ENCODE data around the gene NAA25.
A peak's percentile ranks its signal among the peaks of the same experiment; 100 is the strongest.
"Not testable (repeated sequence)": the region's sequence is repeated elsewhere in the genome, so short reads cannot be mapped to it uniquely, and the experiment has no call there.

The NAA25 gene

GRCh38 chr12:112107306-112108201 is 1.0 kb downstream of the NAA25 start:
- H3K27ac ChIP-seq = peak overlapping the region; percentile 91 to 99
- peak overlapping the region; percentile 91 for H3K4me3 ChIP-seq
- no peak for TF ChIP-seq CTCF (IDR thresholded peaks at IDR 0.05)
- DNase-seq (ENCODE audit: low spot score) = no peak

GRCh38 chr12:112105891-112106290 is 2.7 kb downstream of the NAA25 start:
- no peak overlapping the region for H3K4me3 ChIP-seq
- no peak overlapping the region for H3K27ac ChIP-seq
- no peak for TF ChIP-seq CTCF (IDR thresholded peaks at IDR 0.05)
- DNase-seq (ENCODE audit: low spot score) = no peak

- H3K27ac ChIP-seq = peak overlapping the region in 1 of 2 donors; percentile 5
- no peak overlapping the region for H3K4me3 ChIP-seq
- no peak for DNase-seq (ENCODE audit: low spot score)
- TF ChIP-seq CTCF (IDR thresholded peaks at IDR 0.05) = no peak
These were observed 4.7 kb downstream of the NAA25 start for GRCh38 chr12:112103758-112104503.

GRCh38 chr12:112102746-112103145 is 5.8 kb downstream of the NAA25 start:
- H3K4me3 ChIP-seq; DNase-seq (ENCODE audit: low spot score); H3K27ac ChIP-seq: not testable (repeated sequence)

- no peak for TF ChIP-seq CTCF (IDR thresholded peaks at IDR 0.05)
- Histone ChIP-seq H3K4me3 (no peak overlapping the region), H3K27ac (no peak overlapping the region)
- DNase-seq (ENCODE audit: low spot score) = no peak
These were observed 6.5 kb downstream of the NAA25 start for GRCh38 chr12:112102127-112102526.

GRCh38 chr12:112100500-112100899 is 8.1 kb downstream of the NAA25 start:
- not testable (repeated sequence) for H3K27ac ChIP-seq; DNase-seq (ENCODE audit: low spot score); H3K4me3 ChIP-seq

GRCh38 chr12:112097641-112098040 is 10.9 kb downstream of the NAA25 start:
- DNase-seq (ENCODE audit: low spot score) = no peak
- Histone ChIP-seq H3K4me3 (no peak overlapping the region), H3K27ac (no peak overlapping the region)
- no peak for TF ChIP-seq CTCF (IDR thresholded peaks at IDR 0.05)

- Histone ChIP-seq H3K27ac (no peak overlapping the region), H3K4me3 (no peak overlapping the region)
- no peak for TF ChIP-seq CTCF (IDR thresholded peaks at IDR 0.05)
- DNase-seq (ENCODE audit: low spot score) = no peak
These were observed 11.9 kb downstream of the NAA25 start for GRCh38 chr12:112096667-112097066.

All from coronary artery (tissue), 2 donors.